NT2/D1 (cell line): ENCODE data around the gene PGS1.

Experiments
- SUZ12 ChIP-seq: IDR thresholded peaks from 2 replicates; pipeline ENCODE4 v1.6.1; 2011; ENCODE audit not compliant: insufficient read length, insufficient read depth; ENCODE audit errors: extremely low read depth
- YY1 ChIP-seq: IDR thresholded peaks from 2 replicates; pipeline ENCODE4 v1.6.1; 2011; ENCODE audit not compliant: insufficient read length, insufficient read depth
- ZNF274 ChIP-seq: IDR thresholded peaks from 2 replicates; pipeline ENCODE4 v1.6.1; 2011; ENCODE audit warnings: mild to moderate bottlenecking, low read depth, low read length

- no peak for TF ChIP-seq YY1
- TF ChIP-seq ZNF274: no peak
- no peak for TF ChIP-seq SUZ12
These were observed 93.8 kb downstream of the PGS1 start for GRCh38 chr17:78472035-78472905.
